Activated CD8-positive, alpha-beta memory T cell treated with anti-CD3 and anti-CD28 coated beads for 1 hour (primary cell): ENCODE results near the gene RNF180.

ENCODE experiments used
- DNase-seq, 2 donors: peaks; one replicate each; pipeline ENCODE4 v3.0.0-alpha.2; 2020; ENCODE audit warnings: low read depth in 1 of 2; ENCODE audit errors: extremely low read depth in 1 of 2

Gene RNF180

GRCh38 chr5:64165500-64166200 is at the start of gene RNF180:
Gene RNF180 (plus strand): TSS chr5:64165843. CDS start chr5:64200808, 34,965 bp downstream.
- DNase-seq = no peak

DNA sequence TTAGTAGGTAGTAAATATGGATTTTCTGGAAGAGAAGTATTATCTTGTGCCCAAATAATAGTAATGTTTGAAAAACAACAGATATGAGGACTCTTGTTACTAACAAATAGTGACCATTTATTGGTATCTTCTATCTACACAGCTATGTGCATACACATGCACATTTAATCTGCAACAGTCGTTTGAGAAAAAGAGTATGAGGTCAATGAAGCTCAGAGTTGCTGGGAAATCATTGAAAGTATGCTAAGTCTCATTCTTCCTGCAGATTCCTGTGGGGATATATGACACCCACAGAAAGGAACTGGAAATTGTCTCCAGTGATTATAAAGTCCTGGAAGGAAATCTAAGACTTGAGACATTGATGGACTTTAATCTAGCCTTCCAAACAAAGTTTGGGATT is 40.1 kb upstream of the RNF180 start:
- DNase-seq = no peak

DNA sequence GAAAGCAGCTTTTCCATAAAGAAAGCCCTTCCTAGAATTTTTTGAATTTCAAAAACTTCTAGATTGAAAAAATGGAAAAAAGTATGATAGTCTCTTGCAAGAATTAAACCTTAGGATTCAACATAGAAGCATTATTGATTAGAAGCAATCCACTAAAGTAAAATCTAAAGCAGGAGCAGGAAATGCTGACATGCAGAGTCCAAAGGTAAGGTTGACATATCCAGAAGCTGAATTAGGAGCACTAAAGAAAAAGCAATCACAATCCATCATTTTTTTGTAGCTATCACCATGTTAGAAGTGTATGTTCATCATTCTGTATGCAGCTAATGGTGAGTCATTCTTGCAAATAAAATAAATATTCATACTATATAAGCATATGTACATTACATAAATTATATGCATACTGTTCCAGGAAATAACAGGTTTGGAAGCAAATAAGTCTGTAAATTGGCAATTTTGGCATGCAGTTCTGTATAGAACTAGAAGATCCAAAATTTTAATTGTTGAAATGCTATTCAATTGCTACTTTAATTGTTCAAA is 39.4 kb upstream of the RNF180 start:
- DNase-seq = no peak

DNA sequence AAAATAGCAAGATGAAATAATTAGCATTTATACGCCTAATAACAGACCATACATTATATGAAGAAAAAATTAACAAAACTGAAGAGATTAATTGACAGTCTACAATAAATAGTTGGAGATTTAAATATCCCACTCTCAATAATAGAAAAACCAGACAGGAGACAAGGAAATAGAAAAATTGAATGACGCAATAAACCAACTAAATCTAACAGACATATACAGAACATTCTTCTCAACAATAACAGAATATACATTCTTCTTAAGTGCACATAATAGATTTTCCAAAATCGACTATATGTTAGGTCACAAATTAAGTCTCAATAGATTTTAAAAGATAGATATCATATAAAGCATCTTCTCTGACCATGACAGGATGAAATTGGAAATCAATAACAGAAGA is 25.6 kb upstream of the RNF180 start:
- no peak for DNase-seq

- DNase-seq = no peak
Measured at GRCh38 chr5:64144425-64145215, 21.0 kb upstream of the RNF180 start.

DNA sequence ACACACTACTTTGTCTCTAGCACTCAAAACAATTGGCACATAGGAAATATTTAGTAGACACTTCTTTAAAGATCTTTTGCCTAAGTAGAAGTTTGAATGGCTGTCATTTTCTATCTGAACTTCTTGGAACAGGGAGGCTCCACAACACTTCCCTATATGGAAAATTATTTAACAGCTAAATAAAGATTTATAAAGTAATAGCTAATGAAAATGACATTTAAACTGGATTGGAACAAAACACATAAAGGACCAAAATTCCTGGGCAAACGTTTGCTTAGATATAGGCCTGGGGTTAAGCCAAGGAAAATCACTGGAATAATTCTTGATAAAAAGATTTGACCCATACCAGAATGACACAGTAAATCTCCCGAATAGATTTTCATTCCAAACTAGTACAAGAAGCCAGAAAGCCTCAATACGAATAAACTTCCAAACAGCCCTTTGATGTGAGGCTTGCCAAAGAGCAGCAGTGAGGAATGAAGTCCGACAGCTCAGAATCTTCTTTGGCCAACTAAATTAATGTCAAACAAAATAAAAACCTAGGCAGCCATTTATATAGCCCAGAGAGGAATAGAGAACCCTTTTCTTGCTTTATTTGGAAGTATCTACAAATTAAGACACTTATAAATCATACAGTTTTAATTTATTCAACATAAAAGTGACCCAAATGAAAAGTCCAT is 20.3 kb upstream of the RNF180 start:
- no peak for DNase-seq

- DNase-seq = no peak
Measured at GRCh38 chr5:64147379-64147778, 18.3 kb upstream of the RNF180 start.

DNA sequence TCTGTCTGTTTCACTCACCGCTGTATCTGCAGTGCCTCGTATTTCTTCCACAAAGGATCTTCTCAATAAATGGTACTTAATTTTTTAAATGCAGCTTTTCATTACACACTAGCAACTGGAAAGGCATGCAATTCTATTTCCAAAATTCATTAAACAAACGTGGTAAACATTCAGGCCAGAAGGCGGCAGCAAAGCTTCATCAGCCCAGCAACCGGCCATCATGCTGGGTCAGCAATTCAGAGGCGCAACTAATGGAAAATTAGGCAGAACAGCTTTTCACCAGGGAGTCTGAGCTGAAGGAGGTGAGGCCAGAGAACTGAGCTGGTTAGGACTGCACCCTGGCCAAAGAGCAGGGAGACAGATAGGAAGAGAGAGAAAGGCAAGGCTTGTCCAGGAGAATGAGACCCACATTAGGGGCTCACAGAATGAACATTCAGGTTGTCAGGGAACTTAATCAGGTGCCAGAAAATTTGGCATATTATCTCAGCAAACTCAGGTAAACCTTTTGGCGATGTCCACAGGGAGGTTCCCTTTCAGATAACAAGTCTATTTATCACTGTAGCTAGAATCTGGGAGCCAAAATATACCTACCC is 17.7 kb upstream of the RNF180 start:
- DNase-seq = no peak

- no peak for DNase-seq
Measured at GRCh38 chr5:64149268-64149667, 16.4 kb upstream of the RNF180 start.

DNA sequence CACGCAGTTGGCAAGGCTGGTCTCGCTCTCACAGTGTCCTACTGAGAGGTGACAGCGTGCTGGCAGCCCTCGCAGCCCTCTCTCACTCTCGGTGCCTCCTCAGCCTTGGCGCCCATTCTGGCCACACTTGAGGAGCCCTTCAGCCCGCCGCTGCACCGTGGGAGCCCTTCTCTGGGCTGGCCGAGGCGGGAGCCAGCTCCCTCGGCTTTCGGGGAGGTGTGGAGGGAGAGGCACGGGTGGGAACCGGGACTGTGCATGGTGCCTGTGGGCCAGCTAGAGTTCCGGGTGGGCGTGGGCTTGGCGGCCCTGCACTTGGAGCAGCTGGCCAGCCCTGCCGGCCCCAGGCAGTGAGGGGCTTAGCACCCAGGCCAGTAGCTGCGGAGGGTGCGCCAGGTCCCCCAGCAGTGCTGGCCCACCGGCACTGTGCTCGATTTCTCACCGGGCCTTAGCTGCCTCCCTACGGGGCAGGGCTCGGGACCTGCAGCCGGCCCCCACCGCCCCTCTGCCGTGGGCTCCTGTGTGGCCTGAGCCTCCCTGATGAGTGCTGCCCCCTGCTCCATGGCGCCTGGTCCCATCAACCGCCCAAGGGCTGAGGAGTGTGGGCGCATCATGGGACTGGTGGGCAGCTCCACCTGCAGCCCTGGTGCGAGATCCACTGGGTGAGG is 15.7 kb upstream of the RNF180 start:
- DNase-seq = no peak

DNA sequence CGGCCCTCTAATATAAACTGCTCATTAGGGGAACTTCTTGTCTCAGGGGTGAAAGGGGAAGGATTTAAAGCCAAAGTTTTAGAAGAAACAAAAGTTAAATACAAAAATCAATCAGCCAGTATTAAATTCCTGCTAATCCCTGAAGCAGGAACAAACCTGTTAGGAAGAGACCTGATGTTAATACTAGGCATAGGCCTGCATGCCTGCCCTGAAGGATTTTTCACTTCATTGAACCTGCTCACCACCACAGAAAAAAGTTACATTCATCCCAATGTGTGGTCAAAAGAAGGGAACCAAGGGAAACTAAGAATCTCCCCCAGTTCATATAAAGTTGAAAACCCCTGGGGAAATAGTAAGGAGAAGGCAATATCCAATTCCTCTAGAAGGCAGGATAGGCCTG is 9.4 kb upstream of the RNF180 start:
- DNase-seq = no peak

DNA sequence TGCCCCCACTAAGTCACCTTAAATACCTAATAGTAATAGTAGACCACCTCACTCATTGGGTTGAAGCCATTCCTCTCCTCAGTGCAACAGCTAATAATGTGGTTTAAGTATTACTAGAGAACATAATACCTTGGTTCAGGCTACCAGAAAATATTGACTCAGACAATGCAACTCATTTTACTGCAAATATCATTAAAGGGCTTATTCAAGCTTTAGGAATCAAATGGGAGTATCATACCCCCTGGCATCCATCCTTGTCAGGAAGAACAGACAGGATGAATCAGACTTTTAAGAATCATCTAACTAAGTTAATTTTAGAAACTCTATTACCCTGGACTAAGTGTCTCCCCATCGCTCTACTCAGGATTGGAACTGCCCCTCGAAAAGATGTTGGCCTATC is 6.8 kb upstream of the RNF180 start:
- no peak for DNase-seq

GRCh38 chr5:64160201-64160600 is 5.4 kb upstream of the RNF180 start:
- no peak for DNase-seq

DNA sequence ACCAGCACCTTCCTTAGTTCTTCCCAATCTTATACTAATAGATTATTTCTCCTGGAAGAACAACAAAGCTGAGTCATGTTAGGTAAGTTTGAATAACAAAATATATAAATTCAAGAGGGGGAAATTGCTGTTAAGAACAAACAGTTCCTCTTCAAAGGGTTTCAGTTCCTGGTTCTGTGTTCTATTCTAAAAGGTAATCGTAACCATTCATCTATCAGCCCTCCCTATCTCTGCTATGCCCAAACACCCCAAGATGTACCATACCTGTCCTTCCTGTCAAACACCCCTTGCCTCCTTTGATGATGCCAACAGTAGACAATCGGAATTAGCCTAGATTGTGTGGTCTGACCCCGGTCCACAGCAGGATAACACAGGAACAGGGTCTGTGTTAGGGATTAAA is 4.2 kb upstream of the RNF180 start:
- no peak for DNase-seq

DNA sequence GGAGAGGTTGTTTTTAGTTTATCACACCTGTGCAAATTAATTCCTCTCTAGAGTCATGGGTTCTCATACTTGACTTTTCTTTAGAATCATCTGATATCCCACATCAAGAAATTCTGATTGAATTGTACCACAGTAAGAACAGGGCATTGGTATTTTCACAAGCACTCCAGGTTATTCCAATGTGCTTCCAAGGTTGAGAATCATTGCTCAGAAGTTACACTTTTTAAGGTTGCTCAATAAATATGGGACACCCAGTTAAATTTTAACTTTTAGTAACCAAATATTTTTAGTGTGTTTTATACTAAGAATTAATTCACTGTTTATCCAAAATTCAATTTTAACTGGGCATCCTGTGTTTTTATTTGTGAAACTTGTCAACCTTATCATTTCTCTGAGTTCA is 2.5 kb upstream of the RNF180 start:
- no peak for DNase-seq

- no peak for DNase-seq
Measured at GRCh38 chr5:64163746-64164145, 1.9 kb upstream of the RNF180 start.

DNA sequence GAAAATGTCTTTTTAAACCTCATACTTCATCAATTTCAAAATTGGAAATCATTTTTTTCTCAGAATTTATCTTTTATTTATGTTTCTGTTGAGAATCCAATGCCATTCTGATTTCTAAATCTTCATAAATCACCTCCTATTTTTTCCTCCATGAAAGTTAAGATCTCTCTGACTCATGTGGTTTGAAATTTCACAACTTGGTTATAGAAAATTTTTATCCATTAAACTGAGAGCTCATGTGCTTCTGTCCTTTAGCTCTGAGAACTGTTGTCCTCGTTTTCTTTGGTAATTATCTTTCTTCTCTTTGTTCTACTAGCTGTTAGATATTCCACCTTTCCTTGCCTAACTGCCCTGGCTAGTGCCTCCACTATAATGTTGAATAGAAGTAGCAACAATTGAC is 1.5 kb upstream of the RNF180 start:
- no peak for DNase-seq

DNA sequence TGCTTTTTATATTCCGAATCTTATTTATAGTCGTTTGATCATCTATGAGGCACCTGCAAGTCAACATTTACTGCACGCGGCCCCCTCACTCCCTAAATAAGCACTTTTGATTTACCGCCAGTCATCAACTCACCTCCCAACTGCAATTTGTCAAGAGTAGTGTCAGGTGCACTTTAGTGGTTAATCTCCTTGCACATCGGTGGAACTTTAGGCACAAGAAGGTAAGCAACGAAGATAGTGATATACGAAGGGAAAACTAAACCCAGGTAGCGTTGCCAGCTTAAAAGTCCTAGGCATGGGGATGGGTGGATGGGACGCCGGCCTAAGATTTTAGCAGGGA is 513 bp upstream of the RNF180 start:
- no peak for DNase-seq

- DNase-seq = no peak
Measured at GRCh38 chr5:64166201-64166959, 737 bp downstream of the RNF180 start.

GRCh38 chr5:64176301-64176700 is 10.7 kb downstream of the RNF180 start:
- DNase-seq = no peak
